Chondrocyte (in vitro differentiated cells): ENCODE data around the gene USP11. TPM values are rescaled to one million over a fixed set of nuclear protein-coding genes. Genes with fewer than 3 reads are reported as not detected.

Experiments used
- DNase-seq: peaks from one replicate; pipeline ENCODE4 v3.0.0; 2021; ENCODE audit warnings: mixed read lengths, low spot score
- H3K27ac Mint-ChIP-seq: one replicate; pipeline ENCODE4 v1.8.0; 2021; ENCODE audit warnings: mild to moderate bottlenecking, moderate library complexity, mixed read lengths; ENCODE audit not compliant: unreplicated experiment
- H3K27me3 Mint-ChIP-seq: 2 replicates; pipeline ENCODE4 v1.8.0; 2021; ENCODE audit warnings: low read depth, mixed read lengths
- H3K36me3 Mint-ChIP-seq: 2 replicates; pipeline ENCODE4 v1.8.0; 2021; ENCODE audit warnings: low read depth, mixed read lengths
- H3K4me1 Mint-ChIP-seq: 2 replicates; pipeline ENCODE4 v1.8.0; 2021; ENCODE audit warnings: low read depth, mild to moderate bottlenecking, mixed read lengths
- H3K4me3 Mint-ChIP-seq: one replicate; pipeline ENCODE4 v1.8.0; 2021; ENCODE audit warnings: mild to moderate bottlenecking, moderate library complexity, mixed read lengths; ENCODE audit not compliant: unreplicated experiment
- H3K9me3 Mint-ChIP-seq: 2 replicates; pipeline ENCODE4 v1.8.0; 2021; ENCODE audit warnings: low read depth, mixed read lengths
- CTCF ChIP-seq: fragments of 200-600 bp; sonication (generic); IDR thresholded peaks from 2 replicates; pipeline ENCODE4 v1.5.0; 2021; ENCODE audit warnings: antibody characterized with exemption, mild to moderate bottlenecking, moderate library complexity
- total RNA-seq: library from RNA; stranded (reverse); gene quantifications from 3 replicates; pipeline ENCODE4 v1.2.1, GENCODE V29; 2021

USP11 gene
- total RNA-seq, 1 donor from 2014 or later = 157 TPM

- no peak overlapping the region for H3K27ac Mint-ChIP-seq
Observed at GRCh38 chrX:47226531-47227333, 6.1 kb upstream of the USP11 start.

GRCh38 chrX:47227334-47227583, 5.5 kb upstream of the USP11 start:
- Mint-ChIP-seq H3K27ac (no peak overlapping the region), H3K9me3 (no peaks in the 10 kb centered on the region), H3K27me3 (no peaks in the 10 kb centered on the region), H3K4me1 (peaks cover 7% of the 10 kb centered on the region), H3K36me3 (peaks cover 38% of the 10 kb centered on the region), H3K4me3 (no peak overlapping the region)
- DNase-seq = no peak
- no peak for TF ChIP-seq CTCF

More at GRCh38 chrX:47226531-47227333, 6.1 kb upstream of the USP11 start:
- no peaks in the 10 kb centered on the region for H3K9me3 Mint-ChIP-seq
- H3K4me3 Mint-ChIP-seq = no peak overlapping the region
- H3K36me3 Mint-ChIP-seq = peaks cover 39% of the 10 kb centered on the region
- no peaks in the 10 kb centered on the region for H3K27me3 Mint-ChIP-seq
- peak; percentile 82 for DNase-seq
- no peak for TF ChIP-seq CTCF
- peaks cover 5% of the 10 kb centered on the region for H3K4me1 Mint-ChIP-seq

GRCh38 chrX:47228550-47229270, 4.1 kb upstream of the USP11 start:
- no peaks in the 10 kb centered on the region for H3K9me3 Mint-ChIP-seq
- peaks cover 13% of the 10 kb centered on the region for H3K4me1 Mint-ChIP-seq
- peaks cover 36% of the 10 kb centered on the region for H3K36me3 Mint-ChIP-seq
- H3K27me3 Mint-ChIP-seq = no peaks in the 10 kb centered on the region
- DNase-seq = peak; percentile 68
- no peak for TF ChIP-seq CTCF
- H3K4me3 Mint-ChIP-seq = no peak overlapping the region
- no peak overlapping the region for H3K27ac Mint-ChIP-seq

GRCh38 chrX:47229427-47229826, 3.4 kb upstream of the USP11 start:
- no peak for TF ChIP-seq CTCF
- no peaks in the 10 kb centered on the region for H3K27me3 Mint-ChIP-seq
- DNase-seq = peak; percentile 56
- H3K9me3 Mint-ChIP-seq = no peaks in the 10 kb centered on the region
- peaks cover 15% of the 10 kb centered on the region for H3K4me1 Mint-ChIP-seq
- no peak overlapping the region for H3K27ac Mint-ChIP-seq
- H3K4me3 Mint-ChIP-seq = no peak overlapping the region
- H3K36me3 Mint-ChIP-seq = peaks cover 32% of the 10 kb centered on the region

- TF ChIP-seq CTCF = no peak
- no peaks in the 10 kb centered on the region for H3K27me3 Mint-ChIP-seq
- no peaks in the 10 kb centered on the region for H3K9me3 Mint-ChIP-seq
- DNase-seq = no peak
- H3K4me3 Mint-ChIP-seq = no peak overlapping the region
- H3K4me1 Mint-ChIP-seq = peaks cover 23% of the 10 kb centered on the region
- peaks cover 27% of the 10 kb centered on the region for H3K36me3 Mint-ChIP-seq
- H3K27ac Mint-ChIP-seq = no peak overlapping the region
Observed at GRCh38 chrX:47230136-47230868, 2.5 kb upstream of the USP11 start.
